Osteoblast (primary cell): ENCODE data around the gene CACTIN. TPM values are rescaled to one million over a fixed set of nuclear protein-coding genes. Genes with fewer than 3 reads are reported as not detected.
"Not testable (repeated sequence)": the region's sequence is repeated elsewhere in the genome, so short reads cannot be mapped to it uniquely, and the experiment has no call there.

Experiments
- DNase-seq: peaks from one replicate; pipeline ENCODE4 v3.0.0; 2011; ENCODE audit warnings: low spot score, mixed read lengths; ENCODE audit not compliant: insufficient read length; ENCODE audit errors: missing footprints
- H2AFZ ChIP-seq: 2 replicates; pipeline ENCODE4 v1.6.0; 2011; ENCODE audit warnings: mild to moderate bottlenecking, low read length
- H3K27ac ChIP-seq: 2 replicates; pipeline ENCODE4 v1.5.1; 2011; ENCODE audit warnings: mild to moderate bottlenecking, low read depth, low read length, moderate library complexity
- H3K27me3 ChIP-seq: 2 replicates; pipeline ENCODE4 v1.6.0; 2012; ENCODE audit warnings: mild to moderate bottlenecking, control low read depth, inconsistent platforms, low read length, moderate library complexity; ENCODE audit not compliant: insufficient read depth
- H3K36me3 ChIP-seq: 2 replicates; pipeline ENCODE4 v1.5.1; 2011; ENCODE audit warnings: mild to moderate bottlenecking, low read length, control low read depth, moderate library complexity; ENCODE audit not compliant: insufficient read depth
- H3K4me1 ChIP-seq: 2 replicates; pipeline ENCODE4 v1.5.1; 2011; ENCODE audit warnings: mild to moderate bottlenecking, low read length, control low read depth, moderate library complexity; ENCODE audit not compliant: insufficient read depth
- H3K4me2 ChIP-seq: 2 replicates; pipeline ENCODE4 v1.6.0; 2011; ENCODE audit warnings: mild to moderate bottlenecking, low read length; ENCODE audit not compliant: insufficient read depth
- H3K4me3 ChIP-seq: fragments of 200-600 bp; sonication (generic); 3 replicates; pipeline ENCODE4 v1.5.1; 2012; ENCODE audit warnings: mild to moderate bottlenecking, low read length, inconsistent platforms; ENCODE audit not compliant: insufficient read depth
- H3K79me2 ChIP-seq: 2 replicates; pipeline ENCODE4 v1.6.0; 2012; ENCODE audit warnings: mild to moderate bottlenecking, low read length, control low read depth, inconsistent platforms; ENCODE audit not compliant: insufficient read depth
- H3K9me3 ChIP-seq: 2 replicates; pipeline ENCODE4 v1.5.1; 2011; ENCODE audit warnings: low read depth, low read length, control low read depth
- H4K20me1 ChIP-seq: 2 replicates; pipeline ENCODE4 v1.6.0; 2012; ENCODE audit warnings: mild to moderate bottlenecking, low read length, control low read depth; ENCODE audit not compliant: insufficient read depth
- total RNA-seq: library from RNA; depleted of rRNA; stranded (reverse); fragments of >200 nt; gene quantifications from 2 replicates; pipeline ENCODE4 v1.2.3, GENCODE V29; 2012
- TF ChIP-seq, protein P1 (sequence below): IDR thresholded peaks from 2 replicates; pipeline ENCODE4 v1.5.1; 2011; ENCODE audit warnings: mild to moderate bottlenecking, low read depth, low read length, moderate library complexity; ENCODE audit errors: extremely low read depth

The CACTIN gene
- total RNA-seq, 1 donor: 19.9 TPM

GRCh38 chr19:3572132-3572854 is 54.3 kb downstream of the CACTIN start:
- DNase-seq: peak; percentile 100
- H3K27ac ChIP-seq: peak overlapping the region; percentile 78
- TF ChIP-seq, protein P1, sequence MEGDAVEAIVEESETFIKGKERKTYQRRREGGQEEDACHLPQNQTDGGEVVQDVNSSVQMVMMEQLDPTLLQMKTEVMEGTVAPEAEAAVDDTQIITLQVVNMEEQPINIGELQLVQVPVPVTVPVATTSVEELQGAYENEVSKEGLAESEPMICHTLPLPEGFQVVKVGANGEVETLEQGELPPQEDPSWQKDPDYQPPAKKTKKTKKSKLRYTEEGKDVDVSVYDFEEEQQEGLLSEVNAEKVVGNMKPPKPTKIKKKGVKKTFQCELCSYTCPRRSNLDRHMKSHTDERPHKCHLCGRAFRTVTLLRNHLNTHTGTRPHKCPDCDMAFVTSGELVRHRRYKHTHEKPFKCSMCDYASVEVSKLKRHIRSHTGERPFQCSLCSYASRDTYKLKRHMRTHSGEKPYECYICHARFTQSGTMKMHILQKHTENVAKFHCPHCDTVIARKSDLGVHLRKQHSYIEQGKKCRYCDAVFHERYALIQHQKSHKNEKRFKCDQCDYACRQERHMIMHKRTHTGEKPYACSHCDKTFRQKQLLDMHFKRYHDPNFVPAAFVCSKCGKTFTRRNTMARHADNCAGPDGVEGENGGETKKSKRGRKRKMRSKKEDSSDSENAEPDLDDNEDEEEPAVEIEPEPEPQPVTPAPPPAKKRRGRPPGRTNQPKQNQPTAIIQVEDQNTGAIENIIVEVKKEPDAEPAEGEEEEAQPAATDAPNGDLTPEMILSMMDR: no peak

GRCh38 chr19:3570606-3571011 is 56.0 kb downstream of the CACTIN start:
- Histone ChIP-seq H3K9me3 (no peaks in the 10 kb centered on the region), H3K79me2 (peaks cover 5% of the 10 kb centered on the region), H3K4me2 (no peak overlapping the region), H3K36me3 (peaks cover 6% of the 10 kb centered on the region), H2AFZ (no peak overlapping the region), H3K4me3 (no peak overlapping the region), H3K27ac (no peak overlapping the region), H4K20me1 (no peaks in the 10 kb centered on the region), H3K4me1 (peaks cover 7% of the 10 kb centered on the region), H3K27me3 (no peaks in the 10 kb centered on the region)
- DNase-seq: no peak
- TF ChIP-seq, protein P1: no peak

More at GRCh38 chr19:3572132-3572854, 54.3 kb downstream of the CACTIN start:
- Histone ChIP-seq H3K9me3 (no peaks in the 10 kb centered on the region), H3K4me3 (peak overlapping the region; percentile 84), H3K4me2 (peak overlapping the region; percentile 94), H3K27me3 (no peaks in the 10 kb centered on the region), H3K4me1 (peaks cover 7% of the 10 kb centered on the region), H3K79me2 (peaks cover 5% of the 10 kb centered on the region), H4K20me1 (no peaks in the 10 kb centered on the region), H2AFZ (peak overlapping the region; percentile 100), H3K36me3 (peaks cover 11% of the 10 kb centered on the region)

DNA sequence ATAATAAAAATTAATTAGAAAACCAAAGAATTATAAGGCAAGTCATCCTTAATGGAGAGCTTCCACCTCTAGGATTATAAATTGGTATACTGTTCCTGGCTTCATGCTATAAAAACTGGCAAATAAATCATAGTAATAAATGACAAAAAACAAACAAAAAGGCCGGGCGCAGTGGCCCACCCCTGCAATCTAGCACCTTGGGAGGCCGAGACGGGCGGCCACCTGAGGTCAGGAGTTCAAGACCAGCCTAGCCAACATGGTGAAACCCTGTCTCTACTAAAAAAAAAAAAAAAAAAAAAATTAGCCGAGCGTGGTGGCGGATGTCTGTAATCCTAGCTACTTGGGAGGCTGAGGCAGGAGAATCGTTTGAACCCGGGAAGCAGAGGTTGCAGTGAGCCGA is 56.5 kb downstream of the CACTIN start:
- not testable (repeated sequence) for H2AFZ ChIP-seq, H3K27ac ChIP-seq, H3K4me3 ChIP-seq, H3K36me3 ChIP-seq, H3K4me1 ChIP-seq, H3K79me2 ChIP-seq, H3K27me3 ChIP-seq, DNase-seq, H3K4me2 ChIP-seq, H3K9me3 ChIP-seq, H4K20me1 ChIP-seq

DNA sequence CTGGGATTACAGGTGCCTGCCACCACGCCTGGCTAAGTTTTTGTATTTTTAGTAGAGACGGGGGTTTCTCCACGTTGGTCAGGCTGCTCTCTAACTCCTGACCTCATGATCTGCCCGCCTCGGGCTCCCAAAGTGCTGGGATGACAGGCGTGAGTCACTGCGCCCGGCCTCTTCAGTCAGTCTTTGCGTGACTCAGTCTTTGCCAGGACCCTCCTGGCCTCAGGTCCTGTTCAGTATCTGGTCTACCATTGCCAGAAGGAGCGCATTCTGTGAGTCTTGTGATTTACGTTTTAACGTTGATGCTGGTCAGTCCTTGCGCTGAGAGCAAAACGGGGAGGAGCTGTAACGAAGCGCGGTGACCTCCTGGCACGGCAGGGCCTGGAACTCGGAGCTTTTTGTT is 61.5 kb downstream of the CACTIN start:
- no peaks in the 10 kb centered on the region for H3K36me3 ChIP-seq
- no peak overlapping the region for H3K4me3 ChIP-seq
- no peak overlapping the region for H3K27ac ChIP-seq
- H3K4me1 ChIP-seq: no peaks in the 10 kb centered on the region
- peak; percentile 81 for DNase-seq
- no peaks in the 10 kb centered on the region for H4K20me1 ChIP-seq
- no peaks in the 10 kb centered on the region for H3K27me3 ChIP-seq
- H3K79me2 ChIP-seq: no peaks in the 10 kb centered on the region
- H3K9me3 ChIP-seq: no peaks in the 10 kb centered on the region
- H2AFZ ChIP-seq: no peak overlapping the region
- no peak overlapping the region for H3K4me2 ChIP-seq
- TF ChIP-seq, protein P1: no peak
